Jurkat, Clone E6-1 (cell line): ENCODE measurements around the gene VWA7.

Source experiments
- DNase-seq: peaks from one replicate; pipeline ENCODE4 v3.0.0-alpha.2; 2011; ENCODE audit warnings: low read depth, low spot score
- H3K4me3 ChIP-seq: 2 replicates; pipeline ENCODE4 v1.5.1; 2011; ENCODE audit warnings: mild to moderate bottlenecking, low read length, control low read depth, moderate library complexity

VWA7 gene

GRCh38 chr6:31781244-31782125 is 4.4 kb upstream of the VWA7 start:
- H3K4me3 ChIP-seq = no peak overlapping the region
- DNase-seq = no peak

- no peak overlapping the region for H3K4me3 ChIP-seq
- DNase-seq = no peak
Observed at GRCh38 chr6:31780507-31781243, 3.5 kb upstream of the VWA7 start.

- no peak overlapping the region for H3K4me3 ChIP-seq
- DNase-seq = no peak
Observed at GRCh38 chr6:31779908-31780307, 2.8 kb upstream of the VWA7 start.

GRCh38 chr6:31778999-31779885 is 2.1 kb upstream of the VWA7 start:
- no peak overlapping the region for H3K4me3 ChIP-seq
- DNase-seq = no peak

- H3K4me3 ChIP-seq = no peak overlapping the region
- no peak for DNase-seq
Observed at GRCh38 chr6:31778193-31778592, 1.1 kb upstream of the VWA7 start.

- no peak for DNase-seq
- no peak overlapping the region for H3K4me3 ChIP-seq
Observed at GRCh38 chr6:31777667-31778050, 531 bp upstream of the VWA7 start.

GRCh38 chr6:31776485-31776988 is 591 bp downstream of the VWA7 start:
- H3K4me3 ChIP-seq = no peak overlapping the region
- no peak for DNase-seq

- H3K4me3 ChIP-seq = no peak overlapping the region
- no peak for DNase-seq
Observed at GRCh38 chr6:31775633-31776484, 1.3 kb downstream of the VWA7 start.

- H3K4me3 ChIP-seq = no peak overlapping the region
- no peak for DNase-seq
Observed at GRCh38 chr6:31775184-31775583, 1.9 kb downstream of the VWA7 start.

GRCh38 chr6:31771992-31772358 is 5.2 kb downstream of the VWA7 start:
- DNase-seq = no peak
- H3K4me3 ChIP-seq = no peak overlapping the region

- no peak for DNase-seq
- no peak overlapping the region for H3K4me3 ChIP-seq
Observed at GRCh38 chr6:31770860-31771259, 6.3 kb downstream of the VWA7 start.

- DNase-seq = peak; percentile 66
- no peak overlapping the region for H3K4me3 ChIP-seq
Observed at GRCh38 chr6:31769684-31770371, 7.3 kb downstream of the VWA7 start.

GRCh38 chr6:31768363-31769257 is 8.5 kb downstream of the VWA7 start:
- H3K4me3 ChIP-seq = no peak overlapping the region
- DNase-seq = no peak

- H3K4me3 ChIP-seq = no peak overlapping the region
- DNase-seq = no peak
Observed at GRCh38 chr6:31767096-31767645, 10.0 kb downstream of the VWA7 start.

- H3K4me3 ChIP-seq = no peak overlapping the region
- no peak for DNase-seq
Observed at GRCh38 chr6:31765910-31766794, 11.0 kb downstream of the VWA7 start.

GRCh38 chr6:31765559-31765909 is 11.6 kb downstream of the VWA7 start:
- H3K4me3 ChIP-seq = no peak overlapping the region
- no peak for DNase-seq
